Stimulated activated CD4-positive, alpha-beta T cell treated with anti-CD3 and anti-CD28 coated beads, Interleukin-15, amount 100 ng/mL, for 24 hours (primary cell): ENCODE measurements around the gene SORCS3.

Source experiments
- DNase-seq: peaks from one replicate; pipeline ENCODE4 v3.0.0-alpha.2; 2020

Gene SORCS3

DNA sequence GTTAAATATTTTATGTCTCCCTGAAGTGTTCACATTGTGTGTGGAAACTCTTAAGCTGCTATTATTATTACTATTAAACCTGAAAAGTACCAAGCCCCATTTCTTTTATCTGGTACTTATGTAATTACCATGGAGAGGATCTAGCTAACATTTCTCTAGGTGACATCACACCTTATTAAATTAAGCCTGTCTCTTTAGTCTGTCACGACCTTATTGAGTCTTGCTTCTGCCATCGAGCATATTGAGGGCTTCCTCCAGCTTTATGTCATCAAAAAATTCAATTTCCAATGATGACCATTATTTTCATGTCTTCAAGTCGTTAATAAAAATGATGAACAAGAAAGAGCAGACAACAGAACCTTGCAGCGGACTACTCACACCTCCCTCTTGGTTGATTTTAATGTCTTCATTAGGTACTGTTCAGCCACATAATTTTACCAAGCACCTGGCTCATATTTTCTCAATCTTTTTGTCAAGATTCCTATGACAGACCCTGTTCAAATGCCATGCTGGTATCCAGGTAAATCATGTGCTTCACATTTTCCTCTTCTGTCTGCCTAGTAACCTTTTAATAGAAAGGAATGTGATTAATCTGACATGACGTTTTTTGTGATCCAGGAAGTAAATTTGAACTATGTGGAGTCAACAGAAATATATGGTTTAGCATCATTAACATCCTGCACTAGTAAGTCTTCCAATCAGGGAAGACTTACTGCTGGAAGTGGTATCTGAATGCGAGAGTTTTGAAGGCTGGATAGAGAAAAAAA lies 556.7 kb downstream of the SORCS3 start:
- no peak for DNase-seq

DNA sequence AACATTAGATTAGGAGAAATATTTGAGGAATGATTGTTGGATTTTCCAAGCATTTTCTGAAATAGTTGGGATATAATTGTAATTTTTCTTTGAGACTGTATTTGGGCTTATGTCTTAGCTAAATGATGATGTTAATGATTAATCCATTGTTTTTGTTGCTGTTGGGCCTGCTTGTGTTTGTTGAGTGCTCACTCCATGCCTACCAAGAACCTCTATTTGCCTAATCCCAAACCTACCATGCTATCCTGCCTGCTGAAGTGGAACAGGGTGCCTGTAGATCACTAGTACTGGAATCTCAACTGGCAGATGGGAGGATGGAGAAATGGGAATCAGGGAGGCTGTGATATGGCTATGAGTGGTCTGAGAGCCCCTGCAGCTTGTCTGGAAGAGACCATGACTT lies 565.5 kb downstream of the SORCS3 start:
- DNase-seq = no peak

DNA sequence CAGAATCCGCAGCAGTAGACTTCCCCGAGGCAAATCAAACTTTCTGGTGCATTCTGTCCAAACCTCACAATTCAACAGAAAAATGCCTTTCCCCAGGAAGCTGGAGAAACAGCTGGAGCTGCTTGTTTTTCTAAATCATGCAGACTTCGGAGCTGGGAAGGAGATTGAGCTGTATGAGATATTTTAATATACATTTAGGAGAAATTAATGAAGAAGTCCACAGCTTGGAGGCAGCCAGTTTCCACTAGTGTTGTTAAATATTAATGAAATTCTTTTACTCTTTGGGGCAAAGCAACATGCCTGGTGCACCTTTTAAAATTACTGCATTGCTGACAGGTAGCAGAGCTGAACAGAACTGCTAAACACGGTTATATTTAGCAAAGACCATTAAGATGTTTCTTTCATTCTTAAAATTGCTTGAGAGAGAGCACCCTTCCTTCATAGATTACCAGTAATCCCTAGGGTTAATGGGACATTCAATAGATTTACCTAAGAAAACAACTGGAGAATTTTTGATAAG lies 566.4 kb downstream of the SORCS3 start:
- DNase-seq = no peak

DNA sequence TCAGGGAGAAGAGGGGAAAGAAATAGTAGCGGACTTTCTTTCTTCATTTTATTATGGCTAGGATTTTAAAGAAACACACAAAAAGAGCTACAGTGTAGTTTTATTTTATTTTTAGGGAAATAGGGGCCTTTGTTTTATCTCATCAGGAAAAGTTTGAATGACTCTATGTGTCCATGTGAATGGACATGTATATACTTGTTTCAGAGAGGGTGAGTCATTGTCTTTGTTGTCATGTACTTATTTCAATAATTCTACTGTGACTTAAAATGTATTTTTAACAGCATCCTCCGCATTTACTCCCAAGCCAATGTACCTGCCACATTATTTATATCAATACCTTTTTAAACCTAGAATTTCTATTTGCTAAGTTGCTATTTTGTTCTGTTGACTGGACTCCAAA lies 569.5 kb downstream of the SORCS3 start:
- no peak for DNase-seq

DNA sequence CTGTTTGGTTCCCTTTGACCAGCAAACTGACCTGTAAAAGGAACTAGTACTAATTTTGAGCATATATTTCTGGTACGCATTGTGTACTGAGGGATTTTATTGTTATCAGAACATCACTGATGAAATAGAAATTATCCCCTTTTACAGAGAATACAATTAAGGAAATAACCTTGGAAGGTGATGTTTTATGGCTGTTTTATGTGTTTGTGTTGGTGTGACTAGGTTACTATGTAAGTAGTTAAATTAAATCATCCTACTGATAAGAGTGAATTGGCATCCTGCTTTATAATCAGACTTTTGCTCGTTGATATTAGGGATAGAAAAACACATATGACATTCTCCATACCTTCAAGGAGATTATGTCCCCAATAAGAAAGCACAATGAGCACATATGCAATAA lies 596.6 kb downstream of the SORCS3 start:
- DNase-seq = no peak

DNA sequence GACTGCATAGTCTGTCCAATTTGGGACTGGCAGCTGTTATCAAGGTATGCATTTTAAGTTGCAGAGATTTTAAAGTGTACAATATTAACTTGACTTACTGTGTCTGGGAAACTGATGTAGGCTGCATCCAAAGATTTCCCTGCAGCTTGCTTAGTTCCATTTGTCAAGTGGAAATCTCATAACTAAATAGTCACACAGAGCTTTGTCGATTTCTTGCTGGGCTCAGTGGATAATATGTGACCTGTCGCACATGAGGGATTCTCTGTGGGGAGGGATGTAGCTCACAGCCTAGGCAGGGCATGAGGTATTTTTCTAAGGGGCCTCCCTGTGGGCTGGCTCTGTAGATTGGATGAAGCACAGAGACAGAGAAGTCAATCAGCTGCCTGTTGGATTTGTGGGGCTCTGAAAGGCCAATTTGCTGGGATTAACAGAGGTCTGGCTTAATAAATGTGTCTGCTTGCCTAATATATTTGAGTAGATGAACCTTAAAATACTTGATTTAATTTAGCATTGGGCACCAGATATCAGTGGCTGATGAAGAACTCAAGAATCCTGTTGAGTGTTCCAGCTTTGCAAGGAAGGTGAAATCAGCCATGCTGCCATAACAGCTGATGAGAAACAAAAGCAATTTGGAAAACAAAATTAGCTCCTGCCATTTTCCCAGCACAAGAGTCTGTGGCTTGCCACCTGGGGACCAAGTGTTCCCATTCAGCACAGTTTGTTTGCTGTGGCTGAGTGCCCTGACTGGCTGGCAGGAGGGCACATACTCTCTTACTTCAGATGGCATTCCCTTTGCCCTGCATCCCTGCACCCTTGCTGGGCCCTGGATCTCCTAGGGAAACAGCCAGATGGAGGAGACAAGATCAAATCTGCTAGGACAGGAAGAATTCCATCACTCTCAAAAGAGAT lies 598.5 kb downstream of the SORCS3 start:
- DNase-seq = no peak

DNA sequence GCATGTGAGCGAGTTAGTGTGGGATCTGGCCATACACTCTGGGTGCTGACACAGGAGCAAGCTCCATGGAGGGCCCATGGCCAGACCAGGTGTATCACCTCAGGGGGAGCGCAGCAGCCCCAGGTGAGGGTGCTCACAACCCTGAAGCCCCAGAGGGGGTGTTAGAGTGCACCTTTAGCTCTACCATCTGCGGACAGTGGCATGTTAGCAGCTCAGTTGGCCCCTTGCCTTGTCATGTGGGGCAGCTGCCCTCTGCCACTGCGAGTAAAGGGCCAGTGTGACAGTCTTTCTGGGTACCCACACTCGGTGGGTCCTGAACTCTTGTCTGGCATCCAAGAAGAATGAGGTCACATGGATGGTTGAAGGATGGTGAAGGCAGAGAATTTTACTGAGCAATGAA lies 600.2 kb downstream of the SORCS3 start:
- no peak for DNase-seq

DNA sequence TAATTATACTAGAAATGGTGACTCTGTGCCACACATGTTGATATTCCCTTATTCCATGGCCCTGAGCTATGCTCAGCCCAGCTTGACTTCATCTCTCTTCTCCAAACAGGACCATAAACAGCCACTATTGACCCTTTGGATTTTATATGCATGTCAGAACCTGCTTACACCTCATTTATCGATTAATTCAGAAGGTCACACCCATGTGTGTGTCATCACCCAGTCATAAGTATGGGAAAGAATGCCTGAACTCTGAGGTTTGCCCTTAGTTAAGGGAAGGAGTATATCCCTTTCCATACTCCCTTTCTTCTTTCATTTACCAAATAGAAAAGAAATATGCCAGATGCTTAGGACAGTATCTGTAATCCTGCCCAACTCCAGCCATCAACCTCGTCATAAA lies 602.3 kb downstream of the SORCS3 start:
- no peak for DNase-seq

DNA sequence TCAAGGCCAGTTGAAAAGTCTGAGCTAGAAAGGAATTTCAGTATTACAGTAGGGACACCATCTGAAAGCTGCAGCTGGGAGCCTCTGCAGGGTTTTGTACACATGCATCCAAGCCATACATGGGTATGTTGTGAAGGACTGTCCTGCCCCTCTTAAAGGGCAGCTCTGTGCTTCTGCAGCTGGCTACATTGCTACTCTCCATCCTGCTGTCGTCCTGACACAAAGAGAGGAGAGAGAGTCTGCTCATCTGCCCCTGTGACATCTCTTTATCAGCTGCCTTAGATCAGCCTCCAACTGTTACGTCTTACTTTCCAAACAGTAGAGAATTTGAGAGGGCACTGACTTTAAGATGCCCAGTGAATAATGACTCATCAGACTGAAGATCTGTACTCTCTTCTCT lies 602.7 kb downstream of the SORCS3 start:
- DNase-seq = no peak

DNA sequence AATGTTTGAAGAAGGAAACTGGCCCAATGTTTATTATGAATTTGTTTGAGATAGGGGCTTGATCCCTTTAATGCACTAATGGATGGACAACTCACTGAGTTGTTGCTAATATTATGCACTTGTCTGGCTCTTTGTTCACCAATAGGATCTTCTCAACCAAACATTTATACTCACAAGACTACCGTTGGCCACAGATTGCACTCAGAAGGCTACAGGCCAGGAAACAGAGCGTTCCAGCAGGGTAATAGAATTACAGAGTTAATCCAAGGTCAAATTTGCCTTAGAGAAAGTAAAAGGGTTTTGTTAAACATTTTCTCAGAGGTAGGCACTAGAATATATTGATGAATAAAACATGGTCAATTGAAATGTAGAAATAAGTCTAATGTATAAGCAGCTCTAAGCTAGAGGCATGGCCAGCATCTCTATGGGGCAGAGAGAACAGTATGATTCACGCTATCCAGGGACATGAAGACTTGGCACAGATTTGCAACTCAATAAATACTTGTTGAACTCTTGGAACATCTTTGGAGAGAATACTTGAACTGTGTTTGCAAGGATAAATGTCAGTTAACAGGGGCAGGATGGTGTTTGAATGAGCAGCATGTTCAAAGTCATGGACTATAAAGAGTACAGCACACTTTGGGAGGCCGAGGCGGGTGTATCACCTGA lies 606.9 kb downstream of the SORCS3 start:
- no peak for DNase-seq

DNA sequence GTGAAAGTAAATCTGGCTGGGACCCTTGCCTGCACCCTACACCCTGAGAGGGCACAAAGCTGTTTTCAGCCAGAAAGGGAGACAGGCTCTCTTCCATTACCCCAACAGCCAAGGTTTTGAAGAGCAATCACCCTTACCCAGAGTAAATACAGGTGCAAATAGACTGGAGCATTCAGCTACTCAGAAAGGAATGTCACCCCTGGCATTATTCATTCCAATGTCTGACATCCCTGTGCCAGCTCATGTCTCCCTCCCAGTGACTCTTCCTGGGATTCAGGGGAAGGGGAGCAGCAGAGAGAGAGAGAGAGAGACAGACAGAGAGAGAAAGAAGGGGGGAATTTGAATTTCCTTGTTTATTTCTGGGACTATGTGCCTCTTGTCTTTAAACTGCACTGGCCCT lies 611.8 kb downstream of the SORCS3 start:
- no peak for DNase-seq

DNA sequence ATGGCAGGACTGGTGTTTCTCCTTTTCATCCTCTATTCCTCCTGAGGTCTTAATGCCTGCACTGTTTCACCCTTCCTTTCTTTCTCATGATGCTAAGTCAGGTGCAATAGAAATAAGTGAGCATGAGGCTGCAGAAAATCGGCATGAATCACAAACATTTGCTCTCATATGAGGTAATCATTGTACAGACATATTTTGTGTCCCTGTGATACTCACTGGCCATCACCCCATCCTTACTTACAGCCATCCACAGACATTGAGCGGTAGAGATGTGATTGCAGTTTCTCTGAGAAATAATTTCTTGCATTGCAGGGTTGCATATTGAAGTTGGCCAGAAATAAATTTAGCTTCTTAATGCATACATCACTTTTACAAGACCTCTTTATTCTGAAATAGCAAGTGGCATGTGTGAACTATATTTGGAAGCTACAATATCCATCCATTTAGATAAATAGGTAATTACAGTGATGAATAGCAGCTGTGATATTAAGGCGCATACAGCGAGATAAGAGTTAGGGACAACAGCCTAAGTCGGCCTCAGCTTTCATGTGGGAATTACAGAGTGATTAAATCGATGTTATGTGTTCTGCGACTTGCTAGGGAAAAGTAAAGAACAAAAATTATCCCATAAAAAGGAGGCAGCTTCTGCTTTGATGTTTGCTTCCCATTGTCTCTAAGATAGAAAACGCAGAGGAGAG lies 612.6 kb downstream of the SORCS3 start:
- no peak for DNase-seq

DNA sequence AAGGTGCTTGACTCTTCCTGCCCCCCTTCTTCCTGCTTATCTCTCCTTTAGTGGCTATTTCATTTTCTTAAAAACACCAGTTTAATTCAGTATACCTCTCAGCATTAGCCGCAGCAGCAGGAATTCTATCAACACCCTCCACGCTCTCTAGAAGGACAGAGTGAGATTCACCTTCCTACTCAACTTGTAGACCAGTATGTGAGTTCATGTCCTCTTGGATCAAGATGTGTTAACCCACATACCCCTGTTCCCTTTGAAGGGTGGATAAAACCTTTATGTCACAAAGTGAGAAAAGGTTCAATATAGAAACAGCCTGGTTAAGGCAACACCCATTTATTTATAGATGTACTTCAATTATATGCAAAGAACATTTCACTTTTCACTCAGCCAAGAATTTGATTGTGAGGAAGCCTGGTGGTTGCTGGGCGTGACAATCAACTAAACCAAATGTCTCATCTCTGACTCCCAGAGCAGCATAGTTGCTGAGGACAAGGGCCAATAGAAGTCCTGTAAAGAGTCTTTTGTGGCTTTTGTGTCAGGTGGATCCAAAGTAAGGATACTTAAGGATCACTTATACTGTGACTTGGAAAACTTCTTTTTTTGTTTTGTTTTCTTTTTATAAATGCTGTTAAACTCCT lies 617.1 kb downstream of the SORCS3 start:
- no peak for DNase-seq

DNA sequence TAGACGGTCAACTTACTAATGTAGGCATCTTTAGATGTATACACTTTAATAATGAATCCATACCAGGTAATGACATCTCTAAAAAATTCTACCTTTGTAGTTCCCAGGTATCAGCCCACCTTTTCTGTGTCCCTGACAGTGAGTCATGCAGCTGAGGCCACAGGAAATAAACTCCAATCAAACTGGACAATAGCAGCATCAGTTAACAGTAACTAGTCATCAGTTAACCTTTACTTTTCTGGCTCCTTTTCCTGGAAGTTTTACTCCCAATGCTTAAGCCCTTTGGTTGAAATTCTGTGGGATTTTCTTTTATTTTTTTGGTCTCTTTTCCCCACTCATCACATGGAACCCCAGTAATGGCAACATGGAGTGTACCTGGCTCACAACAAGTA lies 617.6 kb downstream of the SORCS3 start:
- no peak for DNase-seq

DNA sequence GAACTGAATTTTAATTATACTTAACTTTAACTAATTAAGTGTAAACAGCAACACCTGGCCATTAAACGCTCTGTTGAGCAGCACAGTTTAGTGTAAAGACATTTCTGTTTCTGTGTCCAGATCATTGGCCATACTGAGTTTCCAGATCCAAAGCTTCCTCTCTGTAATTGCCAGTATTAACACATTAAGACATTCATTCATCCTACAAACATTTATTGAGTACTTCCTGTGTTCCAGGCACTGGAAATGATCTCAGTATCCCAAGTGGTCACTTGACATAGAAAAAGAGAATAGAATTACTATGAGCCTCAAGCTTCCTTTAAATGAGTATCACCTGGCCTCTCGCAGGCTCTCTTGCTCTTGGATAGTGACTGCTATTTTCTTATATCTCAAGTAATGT lies 618.1 kb downstream of the SORCS3 start:
- DNase-seq = no peak

DNA sequence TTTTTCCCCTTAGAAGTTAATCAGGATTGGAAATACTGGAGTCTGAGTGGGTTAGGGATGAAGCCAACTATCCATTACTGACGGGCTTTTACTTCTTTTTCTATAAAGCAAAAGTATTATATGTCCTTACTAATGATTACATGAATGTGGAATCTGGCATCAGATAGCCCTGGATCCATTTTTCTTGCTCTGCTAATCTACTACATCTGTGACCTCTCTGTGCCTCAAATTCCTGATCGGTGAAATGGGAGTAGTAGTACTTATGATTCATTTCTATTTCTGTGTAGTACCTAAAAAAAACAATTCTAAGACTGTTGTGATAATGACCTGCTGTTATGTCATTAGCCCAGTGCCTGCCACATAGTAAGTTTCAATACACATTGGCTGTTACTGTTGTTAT lies 621.6 kb downstream of the SORCS3 start:
- no peak for DNase-seq

DNA sequence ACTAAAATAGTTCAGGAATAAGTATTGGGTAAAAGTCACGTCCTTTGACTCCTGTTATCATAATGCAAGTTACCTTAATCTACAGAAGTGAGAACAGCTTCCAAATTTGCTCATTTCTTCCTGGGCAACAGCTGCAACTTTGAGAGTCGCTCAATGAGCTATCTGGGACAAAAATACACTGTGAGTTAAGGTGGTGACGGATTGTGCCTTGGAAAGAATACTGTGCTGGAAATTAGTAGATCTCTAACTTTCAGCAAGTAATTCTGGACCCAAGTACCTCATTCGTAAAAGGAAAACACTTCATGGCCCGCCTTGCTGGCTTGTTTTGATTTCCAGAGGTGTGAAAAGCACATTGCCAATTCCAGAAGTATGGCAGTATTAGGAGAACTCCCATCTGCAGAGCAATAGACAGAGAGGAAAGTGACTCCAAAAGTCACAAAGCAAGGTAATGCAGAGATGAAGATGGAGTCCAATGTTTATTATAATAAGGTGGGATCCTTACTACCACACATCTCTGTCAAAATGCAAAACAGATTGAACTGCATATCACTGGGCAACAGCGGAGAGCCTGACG lies 626.0 kb downstream of the SORCS3 start:
- no peak for DNase-seq

DNA sequence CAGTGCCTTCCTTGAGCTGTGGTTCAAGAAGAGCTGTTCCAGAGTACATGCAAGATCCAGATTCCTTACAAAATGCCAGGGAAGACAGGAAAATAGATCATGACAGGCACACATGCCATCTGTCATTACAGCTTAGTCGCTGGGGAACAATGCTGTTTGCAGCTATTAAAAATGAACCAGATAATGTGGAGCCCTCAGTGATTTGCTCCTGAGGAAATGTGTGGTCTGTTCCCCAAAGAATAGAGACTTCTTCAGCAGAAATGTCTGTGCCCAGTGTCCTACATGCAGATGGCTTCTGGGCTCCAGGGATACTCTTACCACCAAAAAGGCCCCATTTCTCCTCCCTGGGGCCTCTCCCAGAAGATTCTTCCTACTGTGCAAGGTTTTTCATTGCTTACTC lies 627.9 kb downstream of the SORCS3 start:
- DNase-seq = no peak

DNA sequence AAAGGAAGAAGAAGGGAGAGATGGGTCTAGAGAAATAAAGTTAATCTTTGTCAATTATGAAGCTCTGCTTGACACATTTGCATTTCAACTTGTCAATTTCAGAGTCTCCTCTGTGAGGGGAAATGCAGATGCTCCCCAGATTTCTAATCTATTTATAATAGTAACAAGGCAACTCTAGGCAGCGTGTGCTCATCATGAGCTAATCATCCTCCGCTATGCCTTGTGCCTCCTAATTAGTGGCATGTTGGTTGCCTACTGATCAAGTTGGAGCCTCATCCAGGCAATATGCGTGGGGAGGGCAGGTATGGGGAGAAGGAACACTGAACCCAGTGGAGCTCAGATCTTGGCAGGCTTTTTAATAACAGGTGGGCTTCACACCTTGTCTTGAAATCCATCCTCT lies 628.6 kb downstream of the SORCS3 start:
- no peak for DNase-seq

DNA sequence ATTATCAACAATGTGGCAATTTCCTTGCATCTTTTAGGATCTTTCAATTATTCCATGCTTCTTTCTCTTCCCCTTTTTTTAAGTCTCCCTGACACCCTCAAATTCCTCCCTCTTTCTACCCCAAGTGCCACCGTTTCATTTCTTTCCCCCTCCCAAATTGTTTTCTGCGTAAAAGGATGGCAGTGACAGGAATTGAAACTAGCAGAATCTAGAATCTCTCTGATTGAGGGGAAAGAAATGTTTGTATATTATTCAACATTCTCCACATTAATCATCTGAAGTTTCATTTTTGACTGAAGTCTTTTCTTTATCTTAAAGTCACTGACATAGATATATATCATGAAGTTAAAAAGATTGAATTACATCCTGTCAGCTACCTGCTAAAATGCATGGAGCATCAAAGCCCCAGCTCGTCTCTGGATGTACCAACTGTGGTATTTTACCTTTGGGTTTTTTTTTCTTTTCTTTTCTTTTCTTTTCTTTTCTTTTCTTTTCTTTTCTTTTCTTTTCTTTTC lies 633.5 kb downstream of the SORCS3 start:
- DNase-seq = no peak

DNA sequence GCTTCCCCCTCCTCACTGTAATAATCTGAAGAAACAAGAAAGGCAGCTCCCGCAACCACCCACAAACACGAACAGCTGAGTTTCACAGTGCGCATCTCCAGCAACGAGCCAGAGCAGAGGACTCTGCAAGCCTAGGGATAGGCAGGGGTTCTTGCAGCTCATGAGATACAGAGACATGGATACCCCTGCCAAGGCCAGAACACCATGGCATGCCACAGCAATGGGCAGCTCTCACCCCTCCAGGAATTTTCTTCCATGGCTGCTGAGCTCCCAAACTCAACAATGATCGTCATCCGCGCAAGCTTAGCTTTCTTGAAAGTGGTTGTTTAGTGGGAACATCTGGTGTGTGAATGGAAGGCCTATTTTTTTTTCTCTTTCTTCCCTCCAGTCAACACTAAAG lies 637.3 kb downstream of the SORCS3 start:
- DNase-seq = no peak

DNA sequence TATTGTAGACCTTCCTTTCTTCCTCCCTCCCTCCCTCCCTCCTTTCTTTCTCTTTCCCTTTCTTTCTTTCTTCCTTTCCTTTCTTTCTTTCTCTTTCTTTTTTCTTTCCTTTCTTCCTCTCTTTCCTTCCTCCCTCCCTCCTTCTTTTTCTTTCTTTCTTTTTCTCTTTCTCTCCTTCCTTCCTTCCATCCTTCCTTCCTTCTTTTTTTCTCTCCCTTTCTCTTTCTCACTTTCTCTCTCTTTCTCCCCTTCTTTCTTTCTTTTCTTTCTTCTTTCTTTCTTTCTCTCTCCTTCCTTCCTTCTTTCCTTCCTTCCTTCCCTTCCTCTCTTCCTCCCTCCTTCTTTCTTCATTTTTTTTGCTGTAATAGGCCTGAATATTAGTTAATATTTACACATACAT lies 638.0 kb downstream of the SORCS3 start:
- no peak for DNase-seq
